GM10847 (cell line): Measurements from ENCODE around the gene DNAJC3.

Source experiments
- POLR2A ChIP-seq: IDR thresholded peaks from 2 replicates; pipeline ENCODE4 v1.6.1; 2011; ENCODE audit not compliant: insufficient read length; ENCODE audit errors: extremely low read depth

DNAJC3 gene

DNA sequence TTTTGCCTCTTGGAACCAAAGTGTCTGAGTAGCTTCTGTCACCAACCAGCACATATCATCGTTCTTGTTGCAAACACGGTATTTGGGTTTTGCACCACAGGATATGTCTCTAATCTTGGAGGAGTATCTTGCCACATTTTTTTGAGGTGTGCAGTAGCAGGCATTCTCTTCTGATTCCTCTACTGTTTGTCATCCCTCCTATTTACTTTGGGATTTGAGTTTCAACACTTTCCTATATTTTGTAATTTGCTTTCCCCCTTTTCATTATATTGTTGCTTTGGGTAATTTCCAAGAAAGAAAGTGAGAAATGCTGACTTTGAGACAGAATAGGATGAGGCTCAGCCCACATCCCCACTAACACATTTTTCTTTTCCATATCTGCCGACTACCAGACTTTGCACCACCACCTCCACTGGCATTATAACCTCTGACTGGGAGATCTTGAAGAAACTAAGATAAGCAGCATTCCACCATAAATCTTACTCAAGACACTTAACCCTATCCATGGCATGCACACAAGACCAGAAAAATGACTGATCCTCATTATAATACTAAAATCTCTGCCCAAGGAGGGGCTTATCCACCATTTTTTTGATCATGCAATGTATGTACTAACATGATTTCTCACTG lies 20.4 kb upstream of the DNAJC3 start:
- TF ChIP-seq POLR2A: no peak

DNA sequence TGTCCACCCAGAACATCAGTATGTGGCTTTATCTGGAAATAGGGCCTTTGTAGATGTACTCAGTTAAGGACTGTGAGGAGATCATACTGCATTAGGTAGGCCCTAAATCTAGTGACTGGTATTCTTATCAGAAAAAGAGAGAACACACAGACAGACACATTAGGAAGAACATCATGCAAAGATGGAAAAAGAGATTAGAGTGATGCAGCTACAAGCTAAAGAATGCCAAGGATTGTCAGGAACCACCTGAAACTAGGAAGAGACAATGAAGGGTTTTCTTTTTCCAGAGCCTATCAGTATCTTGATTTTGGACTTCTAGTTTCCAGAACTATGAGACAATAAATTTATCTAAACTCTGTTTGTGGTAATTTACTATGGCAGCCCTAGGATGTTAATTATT lies 17.4 kb upstream of the DNAJC3 start:
- no peak for TF ChIP-seq POLR2A

DNA sequence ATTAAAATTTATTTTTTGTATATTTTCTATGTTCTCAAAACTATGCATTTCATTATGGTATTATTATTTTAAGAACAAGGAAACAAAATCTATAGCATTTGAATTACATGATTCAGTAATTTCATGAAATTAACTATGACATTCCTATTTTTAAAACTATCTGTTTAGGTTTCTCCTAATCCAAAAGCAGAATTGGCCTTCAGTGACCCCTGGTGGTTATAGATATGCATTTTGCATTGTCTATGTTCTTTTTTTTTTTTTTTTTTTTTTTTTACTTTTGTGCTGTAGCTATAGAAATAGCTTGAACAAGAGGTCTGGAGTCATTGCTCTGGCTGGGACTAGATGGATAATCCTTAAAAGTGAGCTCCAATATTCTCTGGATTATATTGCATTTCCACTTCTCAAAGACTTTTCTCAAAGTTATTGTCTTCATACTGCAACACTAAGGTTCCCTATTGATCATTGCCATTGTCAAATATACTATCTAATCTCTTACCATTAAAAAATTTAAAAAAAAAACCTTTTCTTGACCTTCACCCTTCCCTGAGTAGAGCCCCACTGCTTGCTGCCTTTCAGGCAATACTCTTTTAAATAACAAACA lies 15.9 kb upstream of the DNAJC3 start:
- TF ChIP-seq POLR2A: no peak

DNA sequence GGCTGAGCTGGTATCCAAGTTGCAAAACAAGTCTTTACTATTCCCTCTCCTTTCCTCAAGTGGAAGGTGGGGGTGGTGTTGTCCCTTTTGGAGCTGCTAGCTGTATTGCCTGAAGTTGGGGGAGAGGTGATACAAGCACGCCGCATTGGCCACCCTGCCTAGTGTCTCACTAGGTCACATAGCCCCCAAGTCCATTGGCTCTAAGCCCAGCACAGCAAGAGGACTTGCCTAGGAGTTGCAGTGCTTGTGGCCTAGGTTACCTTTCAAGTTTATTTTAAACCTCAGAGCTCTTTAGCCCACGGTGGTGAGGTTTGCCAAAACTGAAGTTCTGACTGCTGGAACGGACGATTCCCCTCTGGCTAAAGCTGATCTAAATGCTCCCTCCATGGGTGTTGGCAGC lies 5.3 kb upstream of the DNAJC3 start:
- TF ChIP-seq POLR2A: no peak

DNA sequence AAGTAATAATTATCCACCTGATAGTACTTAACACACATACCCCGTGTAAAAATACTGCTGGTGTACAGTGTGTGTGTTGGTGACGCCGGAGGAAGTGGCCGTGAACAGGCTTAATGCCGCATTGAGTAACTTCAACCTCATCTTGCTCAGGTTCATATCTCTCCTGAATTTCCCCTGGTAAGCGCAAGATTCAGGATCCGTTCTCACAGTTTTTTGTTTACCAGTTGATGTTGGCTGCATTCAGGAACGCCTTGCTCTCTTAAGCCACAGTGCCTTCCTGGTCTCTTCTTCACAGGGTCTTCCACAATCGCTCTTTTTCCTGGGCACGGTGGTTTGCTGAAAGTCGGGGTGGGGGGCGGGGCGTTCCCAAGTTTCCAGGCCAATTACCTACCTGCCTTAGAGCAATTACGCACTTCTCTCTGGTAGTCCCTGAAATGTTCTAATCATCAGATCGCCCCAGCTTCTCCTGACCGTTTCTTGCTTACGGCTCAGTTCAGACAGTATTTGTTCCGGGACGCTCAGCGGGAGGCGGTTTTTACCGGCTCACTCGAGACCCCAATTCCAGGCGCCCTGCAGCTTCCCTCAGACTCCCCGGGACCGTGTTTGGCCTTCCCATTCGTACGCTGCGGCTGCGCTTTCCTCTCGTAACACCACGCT lies 706 bp upstream of the DNAJC3 start:
- TF ChIP-seq POLR2A: no peak

DNA sequence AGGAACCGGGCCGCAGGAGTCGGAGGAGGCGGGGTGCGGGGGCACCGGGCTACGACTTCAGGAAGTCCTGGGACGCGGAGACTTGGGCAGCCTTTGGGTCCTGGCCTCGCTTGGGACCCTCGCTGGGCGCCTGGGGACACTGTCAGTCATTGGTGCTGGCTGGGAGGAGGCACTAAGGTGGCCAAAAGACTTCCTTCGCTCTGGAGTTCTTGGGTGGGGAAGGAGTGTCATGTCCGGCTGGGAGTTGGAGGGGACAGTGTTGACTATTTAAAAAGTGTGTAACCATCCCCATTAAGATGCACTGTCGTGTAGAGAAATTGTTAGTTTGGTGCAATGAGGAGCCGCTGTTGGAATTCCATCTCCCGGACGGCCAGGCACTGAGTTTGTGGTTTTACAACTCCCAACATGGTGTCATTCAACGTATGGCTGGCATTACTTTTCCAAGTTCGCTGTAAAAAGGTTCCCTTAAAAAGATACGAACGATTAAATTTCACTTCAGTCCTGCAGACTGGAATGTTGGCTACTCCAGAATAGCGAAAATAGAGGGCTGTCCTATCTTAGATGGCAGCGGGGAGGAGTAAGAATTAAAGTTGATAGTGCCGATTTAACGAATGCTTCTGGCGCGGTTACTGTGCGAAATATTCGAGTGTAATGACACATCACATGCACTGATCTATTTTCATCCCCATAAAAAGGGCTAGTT lies 776 bp downstream of the DNAJC3 start:
- no peak for TF ChIP-seq POLR2A

DNA sequence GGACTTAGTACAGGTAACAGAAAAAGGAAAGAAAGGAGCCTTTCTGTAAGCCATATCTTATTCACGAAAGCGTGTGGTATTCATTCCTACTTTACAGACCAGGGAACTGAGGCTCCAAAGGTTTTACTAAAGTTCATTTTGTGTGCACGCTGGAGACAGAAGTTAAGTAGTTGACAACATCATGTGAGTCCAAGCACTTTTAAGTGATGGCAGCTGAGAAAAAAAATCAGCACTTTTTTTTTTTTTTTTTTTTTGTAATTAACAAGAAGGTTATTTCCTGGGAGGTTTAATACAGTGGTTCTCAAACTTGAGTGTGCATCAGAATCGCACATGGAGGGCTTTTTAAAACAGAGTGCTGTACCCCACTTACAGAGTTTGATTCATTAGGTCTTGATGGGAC lies 2.0 kb downstream of the DNAJC3 start:
- no peak for TF ChIP-seq POLR2A

DNA sequence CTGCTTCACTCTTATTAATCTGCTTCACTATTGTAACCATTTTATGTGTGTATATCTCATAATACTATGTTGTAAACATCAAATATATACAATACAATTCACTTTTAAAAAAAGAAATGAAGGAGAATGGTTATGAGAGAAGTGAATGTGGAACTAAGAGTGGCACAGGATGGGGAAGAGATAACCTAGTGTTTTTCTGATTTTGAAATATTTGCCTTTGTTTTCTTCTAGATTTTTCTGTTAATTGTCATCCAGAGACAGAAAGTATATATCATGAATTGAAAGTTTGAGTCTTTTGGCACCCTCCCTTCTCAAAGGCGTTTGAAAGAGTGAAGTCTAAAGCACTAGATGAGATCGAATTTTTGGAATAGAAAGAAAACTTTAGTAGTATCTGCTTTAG lies 2.8 kb downstream of the DNAJC3 start:
- no peak for TF ChIP-seq POLR2A

DNA sequence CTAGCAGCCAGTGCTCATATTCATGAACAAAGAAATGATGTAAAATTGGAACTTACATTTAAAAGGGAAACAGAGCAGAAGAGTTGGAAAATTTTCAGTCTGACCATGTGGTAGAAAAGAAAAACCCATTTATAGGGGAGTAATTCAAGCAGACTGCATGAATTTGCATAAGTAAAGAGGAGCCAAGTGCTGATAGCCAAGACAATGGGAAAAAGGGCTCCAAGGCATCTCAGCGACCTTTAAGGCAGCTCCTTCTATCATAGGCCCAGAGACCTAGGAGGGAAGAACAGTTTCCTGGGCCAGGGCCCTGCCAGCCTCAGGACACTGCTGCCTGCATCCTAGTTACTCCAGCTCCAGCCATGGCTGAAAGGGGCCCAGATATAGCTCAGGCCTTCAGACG lies 7.5 kb downstream of the DNAJC3 start:
- TF ChIP-seq POLR2A: no peak

DNA sequence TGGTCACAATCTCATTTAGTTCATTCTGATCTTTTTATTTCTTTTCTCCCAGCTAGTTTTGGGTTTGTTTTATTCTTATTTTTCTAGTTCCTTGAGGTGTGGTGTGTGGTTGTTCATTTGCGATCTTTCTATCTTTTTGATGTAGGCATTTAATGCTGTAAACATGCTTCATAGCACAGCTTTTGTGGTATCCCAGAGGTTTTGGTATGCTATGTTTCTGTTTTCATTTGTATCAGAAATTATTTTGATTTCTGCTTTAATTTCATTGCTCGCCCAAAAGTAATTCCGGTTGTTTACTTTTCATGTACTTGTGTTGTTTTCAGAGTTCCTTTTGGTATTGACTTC lies 12.6 kb downstream of the DNAJC3 start:
- TF ChIP-seq POLR2A: no peak

DNA sequence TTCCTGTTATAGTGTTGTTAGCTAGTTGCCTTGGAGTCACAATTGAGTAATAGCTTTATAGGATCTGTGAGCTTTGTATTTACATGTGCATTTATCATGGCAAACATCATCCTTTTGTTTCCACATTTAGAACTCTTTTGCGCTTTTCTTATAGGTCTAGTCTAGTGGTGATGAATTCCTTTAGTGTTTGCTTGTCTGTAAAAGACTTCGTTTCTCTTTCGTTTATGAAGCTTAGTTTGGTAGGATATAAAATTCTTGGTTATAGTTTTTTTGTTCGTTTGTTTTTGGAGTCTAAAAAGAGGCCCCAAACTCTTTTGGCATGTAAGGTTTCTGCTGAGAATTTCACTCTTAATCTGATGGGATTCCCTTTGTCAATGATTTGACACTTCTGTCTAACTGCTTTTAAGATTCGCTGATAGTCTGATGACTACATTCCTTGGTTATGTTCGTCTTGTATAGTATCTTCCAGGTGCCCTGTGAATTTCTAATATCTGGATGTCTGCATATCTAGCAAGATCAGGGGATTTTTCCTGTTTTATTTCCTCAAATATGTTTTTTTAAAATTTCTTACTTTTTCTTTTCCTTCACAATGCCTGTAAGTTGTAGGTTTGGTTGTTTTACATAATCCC lies 20.2 kb downstream of the DNAJC3 start:
- TF ChIP-seq POLR2A: no peak

DNA sequence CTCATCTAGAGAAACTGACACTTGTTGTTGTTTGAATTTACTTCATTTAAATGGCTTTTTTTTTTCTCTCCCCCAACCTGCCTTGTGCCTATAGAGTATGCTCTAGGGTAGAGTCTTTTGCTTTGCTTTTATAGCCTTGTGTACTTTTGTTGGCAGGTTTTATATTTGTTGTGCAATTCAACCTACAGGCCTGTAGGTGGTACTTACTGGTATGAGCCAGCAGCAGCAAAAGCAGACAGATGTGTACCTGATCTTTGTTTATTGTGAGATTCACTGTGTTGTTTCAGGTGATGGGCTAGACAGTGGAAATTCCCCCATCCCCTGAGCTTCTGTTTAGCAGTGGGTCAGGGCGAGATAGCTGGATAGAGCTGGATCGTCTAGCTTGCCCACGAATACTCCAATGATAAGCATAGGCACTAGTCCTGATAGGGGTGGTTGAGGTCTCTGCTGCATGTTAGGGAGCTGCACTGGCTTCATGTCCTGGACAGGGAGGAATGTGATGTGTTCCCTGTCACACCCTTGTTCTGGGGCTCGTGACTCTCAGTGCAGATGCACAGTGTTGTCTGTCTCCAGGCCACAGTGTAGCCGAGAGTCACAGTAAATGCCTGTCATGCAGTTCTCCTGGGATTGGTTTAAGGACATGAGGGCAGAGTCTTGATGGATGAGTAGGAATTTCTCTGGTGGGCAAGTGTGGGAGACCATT lies 21.3 kb downstream of the DNAJC3 start:
- no peak for TF ChIP-seq POLR2A

DNA sequence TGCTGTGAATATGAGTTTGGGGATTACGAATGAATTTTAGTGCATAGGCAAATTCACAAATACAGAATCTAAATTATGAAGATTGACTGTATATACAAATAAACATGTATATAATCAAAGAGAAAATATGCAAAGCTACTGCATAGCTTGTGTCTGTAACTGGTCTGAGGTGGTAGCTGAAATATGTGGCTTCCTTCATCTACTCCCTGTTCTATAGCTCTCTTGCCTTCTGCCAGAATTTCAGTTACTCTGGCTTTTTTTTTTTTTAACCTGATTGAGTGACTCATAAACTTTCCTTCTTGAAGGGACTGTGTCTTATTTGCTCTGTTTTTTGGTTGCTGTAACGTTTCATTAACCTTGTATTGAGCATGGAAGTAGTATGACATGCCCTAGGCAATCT lies 26.6 kb downstream of the DNAJC3 start:
- no peak for TF ChIP-seq POLR2A

DNA sequence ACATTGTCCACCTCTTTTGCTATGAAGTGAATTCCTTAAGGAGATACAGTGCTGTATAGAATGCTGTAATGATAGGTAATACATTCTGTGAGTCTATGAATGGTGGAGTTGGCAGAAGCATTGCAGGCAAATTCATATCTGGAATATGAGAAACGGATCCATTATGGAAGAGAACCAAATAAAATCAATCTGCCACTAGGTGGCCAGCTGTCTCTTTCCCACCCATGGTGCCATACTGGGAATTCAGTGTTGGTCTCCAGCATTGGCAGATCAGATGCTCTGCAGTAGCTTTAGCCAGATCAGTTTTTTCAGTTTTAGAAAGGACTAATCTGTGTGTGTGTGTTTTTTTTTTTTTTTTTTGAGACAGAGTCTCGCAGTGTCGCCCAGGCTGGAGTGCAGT lies 27.6 kb downstream of the DNAJC3 start:
- TF ChIP-seq POLR2A: no peak

DNA sequence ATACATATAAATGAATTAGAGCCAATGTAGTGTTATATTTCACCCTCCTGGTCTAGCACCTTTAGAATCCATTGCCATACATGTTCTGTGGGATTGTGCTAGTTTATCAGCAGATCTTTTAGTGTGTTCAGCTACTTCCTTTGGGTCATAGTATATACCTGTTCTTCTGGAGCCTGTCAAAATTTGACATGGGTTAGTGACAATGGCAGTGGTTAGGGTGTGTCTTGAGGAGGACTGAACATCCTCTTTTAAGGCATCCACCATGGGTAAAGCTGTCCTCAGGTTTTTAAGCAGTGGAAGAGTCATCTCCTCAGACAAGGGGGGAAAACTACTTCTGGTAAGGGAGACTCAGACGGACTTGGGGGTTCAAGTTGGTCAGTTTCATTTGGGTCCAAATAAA lies 29.4 kb downstream of the DNAJC3 start:
- TF ChIP-seq POLR2A: no peak
